AG09309 (cell line): ENCODE data around the gene TTLL5.

Experiments used
- DNase-seq: peaks from one replicate; pipeline ENCODE4 v3.0.0-alpha.2; 2010; ENCODE audit warnings: low read depth
- H3K4me3 ChIP-seq: 2 replicates; pipeline ENCODE4 v1.5.1; 2011; ENCODE audit warnings: mild to moderate bottlenecking, low read depth, low read length, moderate library complexity; ENCODE audit not compliant: control insufficient read depth
- CTCF ChIP-seq: IDR thresholded peaks from 2 replicates; pipeline ENCODE4 v1.5.1; 2011; ENCODE audit warnings: mild to moderate bottlenecking, low read depth, low read length, inconsistent platforms; ENCODE audit not compliant: insufficient read depth, control insufficient read depth; ENCODE audit errors: missing control alignments

The TTLL5 gene

GRCh38 chr14:75647640-75648039 lies 13.4 kb upstream of the TTLL5 start:
- no peak for DNase-seq

GRCh38 chr14:75648066-75648838 lies 12.8 kb upstream of the TTLL5 start:
- TF ChIP-seq CTCF = no peak
- H3K4me3 ChIP-seq = no peak overlapping the region
- peak; percentile 77 for DNase-seq

More at GRCh38 chr14:75647640-75648039, 13.4 kb upstream of the TTLL5 start:
- no peak for TF ChIP-seq CTCF
- no peak overlapping the region for H3K4me3 ChIP-seq

GRCh38 chr14:75649337-75649736 lies 11.7 kb upstream of the TTLL5 start:
- DNase-seq = no peak
- no peak for TF ChIP-seq CTCF
- H3K4me3 ChIP-seq = no peak overlapping the region

- H3K4me3 ChIP-seq = no peak overlapping the region
- no peak for TF ChIP-seq CTCF
- no peak for DNase-seq
Measured at GRCh38 chr14:75649773-75650172, 11.3 kb upstream of the TTLL5 start.

GRCh38 chr14:75650253-75651058 lies 10.6 kb upstream of the TTLL5 start:
- no peak overlapping the region for H3K4me3 ChIP-seq
- DNase-seq = no peak
- no peak for TF ChIP-seq CTCF

GRCh38 chr14:75653563-75653962 lies 7.5 kb upstream of the TTLL5 start:
- no peak for TF ChIP-seq CTCF
- no peak for DNase-seq
- H3K4me3 ChIP-seq = no peak overlapping the region
